ENCODE measurements around the gene INSIG1.

The INSIG1 gene

GRCh38 chr7:155268211-155268610, 29.5 kb upstream of the INSIG1 start:
- Histone ChIP-seq H3K9ac (ENCODE audit: low read length) (no peak overlapping the region), H3K4me3 (ENCODE audit: low read length) (no peak overlapping the region), H3K36me3 (ENCODE audit: control insufficient read depth, insufficient read depth, low read length) (no peaks in the 10 kb centered on the region), H3K4me1 (ENCODE audit: control insufficient read depth, insufficient read depth, low read length) (no peaks in the 10 kb centered on the region), H3K27me3 (ENCODE audit: control insufficient read depth, insufficient read depth, low read length) (peaks cover 2% of the 10 kb centered on the region), H3K27ac (ENCODE audit: low read depth, low read length) (no peak overlapping the region)

GRCh38 chr7:155268921-155269650, 28.6 kb upstream of the INSIG1 start:
- no peak overlapping the region for H3K9ac ChIP-seq (ENCODE audit: low read length)
- H3K4me3 ChIP-seq (ENCODE audit: low read length) = no peak overlapping the region
- H3K4me1 ChIP-seq (ENCODE audit: control insufficient read depth, insufficient read depth, low read length) = no peaks in the 10 kb centered on the region
- H3K27ac ChIP-seq (ENCODE audit: low read depth, low read length) = no peak overlapping the region
- no peaks in the 10 kb centered on the region for H3K36me3 ChIP-seq (ENCODE audit: control insufficient read depth, insufficient read depth, low read length)
- no peaks in the 10 kb centered on the region for H3K27me3 ChIP-seq (ENCODE audit: control insufficient read depth, insufficient read depth, low read length)

- Histone ChIP-seq H3K9ac (ENCODE audit: low read length) (no peak overlapping the region), H3K36me3 (ENCODE audit: control insufficient read depth, insufficient read depth, low read length) (no peaks in the 10 kb centered on the region), H3K4me1 (ENCODE audit: control insufficient read depth, insufficient read depth, low read length) (no peaks in the 10 kb centered on the region), H3K27me3 (ENCODE audit: control insufficient read depth, insufficient read depth, low read length) (no peaks in the 10 kb centered on the region), H3K4me3 (ENCODE audit: low read length) (no peak overlapping the region), H3K27ac (ENCODE audit: low read depth, low read length) (no peak overlapping the region)
These were observed 27.7 kb upstream of the INSIG1 start for GRCh38 chr7:155269766-155270585.

GRCh38 chr7:155270861-155271260, 26.8 kb upstream of the INSIG1 start:
- Histone ChIP-seq H3K9ac (ENCODE audit: low read length) (no peak overlapping the region), H3K4me3 (ENCODE audit: low read length) (no peak overlapping the region), H3K4me1 (ENCODE audit: control insufficient read depth, insufficient read depth, low read length) (no peaks in the 10 kb centered on the region), H3K27ac (ENCODE audit: low read depth, low read length) (no peak overlapping the region), H3K27me3 (ENCODE audit: control insufficient read depth, insufficient read depth, low read length) (no peaks in the 10 kb centered on the region), H3K36me3 (ENCODE audit: control insufficient read depth, insufficient read depth, low read length) (no peaks in the 10 kb centered on the region)

- H3K9ac ChIP-seq (ENCODE audit: low read length) = no peak overlapping the region
- H3K36me3 ChIP-seq (ENCODE audit: control insufficient read depth, insufficient read depth, low read length) = no peaks in the 10 kb centered on the region
These were observed 22.9 kb upstream of the INSIG1 start for GRCh38 chr7:155274633-155275355.

GRCh38 chr7:155276042-155276799, 21.5 kb upstream of the INSIG1 start:
- Histone ChIP-seq H3K36me3 (ENCODE audit: control insufficient read depth, insufficient read depth, low read length) (no peaks in the 10 kb centered on the region), H3K4me1 (ENCODE audit: control insufficient read depth, insufficient read depth, low read length) (no peaks in the 10 kb centered on the region), H3K4me3 (ENCODE audit: low read length) (no peak overlapping the region), H3K27me3 (ENCODE audit: control insufficient read depth, insufficient read depth, low read length) (no peaks in the 10 kb centered on the region), H3K27ac (ENCODE audit: low read depth, low read length) (no peak overlapping the region), H3K9ac (ENCODE audit: low read length) (no peak overlapping the region)

More at GRCh38 chr7:155274633-155275355, 22.9 kb upstream of the INSIG1 start:
- Histone ChIP-seq H3K27me3 (ENCODE audit: control insufficient read depth, insufficient read depth, low read length) (no peaks in the 10 kb centered on the region), H3K27ac (ENCODE audit: low read depth, low read length) (no peak overlapping the region), H3K4me1 (ENCODE audit: control insufficient read depth, insufficient read depth, low read length) (no peaks in the 10 kb centered on the region), H3K4me3 (ENCODE audit: low read length) (no peak overlapping the region)

- Histone ChIP-seq H3K4me3 (ENCODE audit: low read length) (no peak overlapping the region), H3K4me1 (ENCODE audit: control insufficient read depth, insufficient read depth, low read length) (no peaks in the 10 kb centered on the region), H3K27me3 (ENCODE audit: control insufficient read depth, insufficient read depth, low read length) (no peaks in the 10 kb centered on the region)
These were observed 20.8 kb upstream of the INSIG1 start for GRCh38 chr7:155276800-155277375.

GRCh38 chr7:155277385-155277994, 20.2 kb upstream of the INSIG1 start:
- Histone ChIP-seq H3K27me3 (ENCODE audit: control insufficient read depth, insufficient read depth, low read length) (no peaks in the 10 kb centered on the region), H3K9ac (ENCODE audit: low read length) (no peak overlapping the region), H3K4me3 (ENCODE audit: low read length) (no peak overlapping the region), H3K27ac (ENCODE audit: low read depth, low read length) (no peak overlapping the region), H3K4me1 (ENCODE audit: control insufficient read depth, insufficient read depth, low read length) (no peaks in the 10 kb centered on the region), H3K36me3 (ENCODE audit: control insufficient read depth, insufficient read depth, low read length) (no peaks in the 10 kb centered on the region)

More at GRCh38 chr7:155276800-155277375, 20.8 kb upstream of the INSIG1 start:
- Histone ChIP-seq H3K27ac (ENCODE audit: low read depth, low read length) (no peak overlapping the region), H3K36me3 (ENCODE audit: control insufficient read depth, insufficient read depth, low read length) (no peaks in the 10 kb centered on the region), H3K9ac (ENCODE audit: low read length) (no peak overlapping the region)

GRCh38 chr7:155278921-155279320, 18.8 kb upstream of the INSIG1 start:
- Histone ChIP-seq H3K27ac (ENCODE audit: low read depth, low read length) (no peak overlapping the region), H3K9ac (ENCODE audit: low read length) (no peak overlapping the region), H3K4me1 (ENCODE audit: control insufficient read depth, insufficient read depth, low read length) (no peaks in the 10 kb centered on the region), H3K27me3 (ENCODE audit: control insufficient read depth, insufficient read depth, low read length) (no peaks in the 10 kb centered on the region), H3K36me3 (ENCODE audit: control insufficient read depth, insufficient read depth, low read length) (no peaks in the 10 kb centered on the region), H3K4me3 (ENCODE audit: low read length) (no peak overlapping the region)

GRCh38 chr7:155279787-155280445, 17.8 kb upstream of the INSIG1 start:
- H3K9ac ChIP-seq (ENCODE audit: low read length) = no peak overlapping the region
- no peak overlapping the region for H3K27ac ChIP-seq (ENCODE audit: low read depth, low read length)
- H3K4me1 ChIP-seq (ENCODE audit: control insufficient read depth, insufficient read depth, low read length) = no peaks in the 10 kb centered on the region
- no peaks in the 10 kb centered on the region for H3K27me3 ChIP-seq (ENCODE audit: control insufficient read depth, insufficient read depth, low read length)
- H3K4me3 ChIP-seq (ENCODE audit: low read length) = no peak overlapping the region
- H3K36me3 ChIP-seq (ENCODE audit: control insufficient read depth, insufficient read depth, low read length) = no peaks in the 10 kb centered on the region
